ENCODE measurements around the gene SLC22A13. TPM values are rescaled to one million over a fixed set of nuclear protein-coding genes. Genes with fewer than 3 reads are reported as not detected.
"Not testable (repeated sequence)": the region's sequence is repeated elsewhere in the genome, so short reads cannot be mapped to it uniquely, and the experiment has no call there.

Gene SLC22A13
- total RNA-seq, 1 donor from 2014 or later = 0.51 TPM

GRCh38 chr3:38281895-38282686, 16.5 kb downstream of the SLC22A13 start, which contains the start of gene SLC22A14:
SLC22A14 (plus strand) TSS chr3:38282294; CDS start chr3:38306027, 23,733 bp downstream.
- no peaks in the 10 kb centered on the region for H3K27me3 Mint-ChIP-seq
- DNase-seq (no peak), ATAC-seq (ENCODE audit: low read depth) (no peak)
- intact Hi-C loops (cut with micrococcal nuclease) = no loop called here
- H3K4me1 Mint-ChIP-seq = no peaks in the 10 kb centered on the region
- CTCF ChIA-PET = no interaction called here
- no peak within 1 kb of the TSS for H3K27ac Mint-ChIP-seq
- no peak for TF ChIP-seq CTCF (IDR thresholded peaks at IDR 0.05)
- POLR2A ChIA-PET = no interaction called here
- H3K9me3 Mint-ChIP-seq = no peaks in the 10 kb centered on the region
- no peaks in the 10 kb centered on the region for H3K36me3 Mint-ChIP-seq (ENCODE audit: low read depth)
- H3K4me3 Mint-ChIP-seq = no peak within 1 kb of the TSS

- TF ChIP-seq CTCF (IDR thresholded peaks at IDR 0.05) = no peak
- POLR2A ChIA-PET = no interaction called here
- H3K27me3 Mint-ChIP-seq = no peaks in the 10 kb centered on the region
- intact Hi-C loops (cut with micrococcal nuclease) = no loop called here
- DNase-seq (no peak), ATAC-seq (ENCODE audit: low read depth) (no peak)
- no peaks in the 10 kb centered on the region for H3K36me3 Mint-ChIP-seq (ENCODE audit: low read depth)
- H3K4me3 Mint-ChIP-seq = no peak overlapping the region
- H3K27ac Mint-ChIP-seq = no peak overlapping the region
- CTCF ChIA-PET = no interaction called here
- no peaks in the 10 kb centered on the region for H3K9me3 Mint-ChIP-seq
- no peaks in the 10 kb centered on the region for H3K4me1 Mint-ChIP-seq
These were observed 18.5 kb downstream of the SLC22A13 start for GRCh38 chr3:38283810-38284755.

- Mint-ChIP-seq H3K9me3 (no peaks in the 10 kb centered on the region), H3K27ac (no peak overlapping the region), H3K36me3 (ENCODE audit: low read depth) (no peaks in the 10 kb centered on the region), H3K4me1 (no peaks in the 10 kb centered on the region), H3K27me3 (no peaks in the 10 kb centered on the region), H3K4me3 (no peak overlapping the region)
- no peak for DNase-seq
- no peak for ATAC-seq (ENCODE audit: low read depth)
- ChIA-PET CTCF (no interaction called here), POLR2A (no interaction called here)
- intact Hi-C loops (cut with micrococcal nuclease) = no loop called here
- no peak for TF ChIP-seq CTCF (IDR thresholded peaks at IDR 0.05)
These were observed 19.1 kb downstream of the SLC22A13 start for GRCh38 chr3:38284756-38285150.

- H3K4me3 Mint-ChIP-seq; ATAC-seq (ENCODE audit: low read depth); H3K4me1 Mint-ChIP-seq; CTCF ChIA-PET; POLR2A ChIA-PET; H3K9me3 Mint-ChIP-seq; H3K36me3 Mint-ChIP-seq (ENCODE audit: low read depth); intact Hi-C loops (cut with micrococcal nuclease); H3K27ac Mint-ChIP-seq; H3K27me3 Mint-ChIP-seq; DNase-seq: not testable (repeated sequence)
These were observed 23.9 kb downstream of the SLC22A13 start for GRCh38 chr3:38289286-38290217.

- H3K4me1 Mint-ChIP-seq; H3K4me3 Mint-ChIP-seq; H3K9me3 Mint-ChIP-seq; ATAC-seq (ENCODE audit: low read depth); H3K36me3 Mint-ChIP-seq (ENCODE audit: low read depth); POLR2A ChIA-PET; DNase-seq; H3K27ac Mint-ChIP-seq: not testable (repeated sequence)
- intact Hi-C loops (cut with micrococcal nuclease) = loop anchor here (5.0 kb wide), 1 partner anchor 160 kb away; the partner anchor contains the start of genes ACAA1 and MYD88
- CTCF ChIA-PET = interaction anchor here (1.1 to 3.7 kb wide), 3 partner anchors 177 to 323 kb away, joined by 3 to 21 read pairs (median 9); no protein-coding TSS in a partner anchor
- peaks cover 13% of the 10 kb centered on the region for H3K27me3 Mint-ChIP-seq
These were observed 31.4 kb downstream of the SLC22A13 start for GRCh38 chr3:38297053-38297452.

All from activated B cell treated with CpG ODN at 0.5 μM for 24 hours (primary cell).